Measurements from ENCODE around the gene PCDH1. TPM values are rescaled to one million over a fixed set of nuclear protein-coding genes. Genes with fewer than 3 reads are reported as not detected.

The PCDH1 gene
- total RNA-seq, 4 donors from 2014 or later: 85.1 to 172 (median 119) TPM

DNA sequence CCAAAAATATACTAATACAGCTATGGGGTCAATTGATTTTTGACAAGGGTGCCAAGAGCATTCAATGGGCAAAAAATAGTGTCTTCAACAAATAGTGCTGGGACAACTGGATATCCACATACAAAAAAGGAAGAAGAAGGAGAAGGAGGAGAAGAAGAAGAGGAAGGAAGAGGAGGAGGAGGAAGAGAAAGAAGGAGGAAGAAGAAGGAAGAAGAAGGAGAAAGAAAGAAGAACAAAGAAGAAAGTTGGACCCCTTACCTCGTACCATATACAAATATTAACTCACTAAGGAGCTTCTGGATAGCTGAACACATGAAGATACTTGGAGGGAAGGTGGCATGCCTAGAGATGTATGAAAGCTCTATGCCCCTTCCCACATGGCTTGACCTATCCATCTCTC, 28.3 kb upstream of the PCDH1 start:
- TF ChIP-seq, protein P1, sequence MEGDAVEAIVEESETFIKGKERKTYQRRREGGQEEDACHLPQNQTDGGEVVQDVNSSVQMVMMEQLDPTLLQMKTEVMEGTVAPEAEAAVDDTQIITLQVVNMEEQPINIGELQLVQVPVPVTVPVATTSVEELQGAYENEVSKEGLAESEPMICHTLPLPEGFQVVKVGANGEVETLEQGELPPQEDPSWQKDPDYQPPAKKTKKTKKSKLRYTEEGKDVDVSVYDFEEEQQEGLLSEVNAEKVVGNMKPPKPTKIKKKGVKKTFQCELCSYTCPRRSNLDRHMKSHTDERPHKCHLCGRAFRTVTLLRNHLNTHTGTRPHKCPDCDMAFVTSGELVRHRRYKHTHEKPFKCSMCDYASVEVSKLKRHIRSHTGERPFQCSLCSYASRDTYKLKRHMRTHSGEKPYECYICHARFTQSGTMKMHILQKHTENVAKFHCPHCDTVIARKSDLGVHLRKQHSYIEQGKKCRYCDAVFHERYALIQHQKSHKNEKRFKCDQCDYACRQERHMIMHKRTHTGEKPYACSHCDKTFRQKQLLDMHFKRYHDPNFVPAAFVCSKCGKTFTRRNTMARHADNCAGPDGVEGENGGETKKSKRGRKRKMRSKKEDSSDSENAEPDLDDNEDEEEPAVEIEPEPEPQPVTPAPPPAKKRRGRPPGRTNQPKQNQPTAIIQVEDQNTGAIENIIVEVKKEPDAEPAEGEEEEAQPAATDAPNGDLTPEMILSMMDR (IDR thresholded peaks at IDR 0.05): no peak
- TF ChIP-seq POLR2A (IDR thresholded peaks at IDR 0.05): no peak
- H3K4me3 ChIP-seq (ENCODE audit: low read depth, poor library complexity, severe bottlenecking): no peak overlapping the region
- intact Hi-C loops (cut with DNase I; ENCODE audit: low total_unique reads): no loop called here
- DNase-seq (ENCODE audit: low spot score in 2 of 2): no peak
- WGBS, 2 donors: 3 to 45% methylated on average over 1 of the region's 1 CpG

DNA sequence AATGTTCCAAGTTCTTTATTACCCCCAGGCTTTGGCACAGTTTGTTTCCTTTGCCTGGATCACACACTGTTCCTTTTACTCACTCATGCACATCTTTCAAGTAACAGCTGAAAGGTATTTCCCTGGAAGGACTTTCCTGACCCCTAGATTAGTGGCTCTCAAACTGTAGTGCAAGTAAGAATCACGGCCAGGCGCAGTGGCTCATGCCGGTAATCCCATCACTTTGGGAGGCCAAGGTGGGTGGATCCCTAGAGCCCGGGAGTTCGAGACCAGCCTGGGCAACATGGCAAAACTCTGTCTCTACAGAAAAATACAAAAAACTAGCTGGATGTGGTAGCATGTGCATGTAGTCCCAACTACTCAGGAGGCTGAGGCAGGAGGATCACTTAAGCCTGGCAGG, 26.3 kb upstream of the PCDH1 start:
- intact Hi-C loops (cut with DNase I; ENCODE audit: low total_unique reads): no loop called here
- TF ChIP-seq, protein P1 (IDR thresholded peaks at IDR 0.05): no peak
- TF ChIP-seq POLR2A (IDR thresholded peaks at IDR 0.05): no peak
- peak in 1 of 2 donors; percentile 66 for DNase-seq (ENCODE audit: low spot score in 2 of 2)
- WGBS, 2 donors: 40 to 50% methylated on average over 5 of the region's 5 CpGs
- H3K4me3 ChIP-seq (ENCODE audit: low read depth, poor library complexity, severe bottlenecking): no peak overlapping the region

DNA sequence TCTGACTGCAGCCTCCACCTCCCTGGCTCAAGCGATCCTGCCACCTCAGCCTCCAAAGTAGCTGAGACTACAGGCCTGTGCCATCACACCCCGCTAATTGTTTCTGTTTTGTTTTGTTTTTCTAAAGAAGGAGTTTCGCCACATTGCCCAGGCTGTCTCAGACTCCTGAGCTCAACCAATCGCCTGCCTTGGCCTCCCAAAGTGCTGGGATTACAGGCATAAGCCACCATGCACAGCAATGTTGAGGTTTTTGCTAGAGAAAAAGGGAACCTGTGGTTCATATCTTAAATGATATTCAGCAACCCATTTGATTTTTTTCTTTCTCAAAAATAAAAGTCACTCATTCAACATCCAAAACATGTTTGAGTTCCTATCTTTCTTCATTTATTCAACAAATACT, 25.1 kb upstream of the PCDH1 start:
- TF ChIP-seq POLR2A (IDR thresholded peaks at IDR 0.05): no peak
- TF ChIP-seq, protein P1 (IDR thresholded peaks at IDR 0.05): no peak
- intact Hi-C loops (cut with DNase I; ENCODE audit: low total_unique reads): no loop called here
- peak in 1 of 2 donors; percentile 62 for DNase-seq (ENCODE audit: low spot score in 2 of 2)
- WGBS, 2 donors: 73 to 86% methylated on average over 4 of the region's 4 CpGs
- H3K4me3 ChIP-seq (ENCODE audit: low read depth, poor library complexity, severe bottlenecking): no peak overlapping the region

DNA sequence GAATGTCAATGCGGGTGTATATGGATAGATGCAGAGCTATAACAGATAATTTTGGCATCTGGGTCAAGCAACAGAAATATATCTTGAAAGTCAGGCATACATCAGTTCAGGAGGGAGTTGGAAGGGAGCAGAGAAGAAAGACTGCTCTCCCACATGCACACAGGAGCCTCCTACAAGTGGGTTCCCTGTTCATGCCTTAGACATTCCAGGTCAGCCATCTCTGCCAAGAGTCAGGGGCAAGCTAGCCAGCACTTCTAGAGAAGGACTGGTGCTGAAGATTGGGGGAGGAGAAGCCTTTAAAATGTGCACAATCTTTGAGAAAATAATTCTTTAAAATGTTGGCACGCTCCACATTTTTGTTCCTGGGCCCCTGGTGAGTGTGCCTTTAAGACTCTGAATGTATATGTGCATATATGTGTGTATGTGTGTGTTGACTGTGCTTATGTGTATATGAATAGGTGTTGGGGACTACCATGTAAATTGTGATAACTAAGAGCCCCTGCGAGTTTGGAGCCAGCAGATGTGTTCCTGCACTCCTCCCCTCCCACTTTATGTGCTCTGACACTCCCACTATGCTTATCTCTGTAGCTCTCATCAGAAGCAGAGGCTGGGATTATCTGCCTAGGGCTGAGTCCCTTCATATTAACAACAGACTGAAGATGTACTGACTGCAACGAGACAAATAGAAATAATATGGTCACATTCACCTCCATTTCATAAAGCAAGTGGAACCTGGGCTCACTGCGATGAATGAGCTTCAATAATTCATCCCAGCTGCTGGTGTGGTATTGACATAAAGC, 24.0 kb upstream of the PCDH1 start:
- WGBS, 2 donors: 64 to 74% methylated on average over 5 of the region's 5 CpGs
- intact Hi-C loops (cut with DNase I; ENCODE audit: low total_unique reads): no loop called here
- peak in 1 of 2 donors; percentile 39 for DNase-seq (ENCODE audit: low spot score in 2 of 2)
- no peak overlapping the region for H3K4me3 ChIP-seq (ENCODE audit: low read depth, poor library complexity, severe bottlenecking)
- TF ChIP-seq POLR2A (IDR thresholded peaks at IDR 0.05): no peak
- TF ChIP-seq, protein P1 (IDR thresholded peaks at IDR 0.05): no peak

DNA sequence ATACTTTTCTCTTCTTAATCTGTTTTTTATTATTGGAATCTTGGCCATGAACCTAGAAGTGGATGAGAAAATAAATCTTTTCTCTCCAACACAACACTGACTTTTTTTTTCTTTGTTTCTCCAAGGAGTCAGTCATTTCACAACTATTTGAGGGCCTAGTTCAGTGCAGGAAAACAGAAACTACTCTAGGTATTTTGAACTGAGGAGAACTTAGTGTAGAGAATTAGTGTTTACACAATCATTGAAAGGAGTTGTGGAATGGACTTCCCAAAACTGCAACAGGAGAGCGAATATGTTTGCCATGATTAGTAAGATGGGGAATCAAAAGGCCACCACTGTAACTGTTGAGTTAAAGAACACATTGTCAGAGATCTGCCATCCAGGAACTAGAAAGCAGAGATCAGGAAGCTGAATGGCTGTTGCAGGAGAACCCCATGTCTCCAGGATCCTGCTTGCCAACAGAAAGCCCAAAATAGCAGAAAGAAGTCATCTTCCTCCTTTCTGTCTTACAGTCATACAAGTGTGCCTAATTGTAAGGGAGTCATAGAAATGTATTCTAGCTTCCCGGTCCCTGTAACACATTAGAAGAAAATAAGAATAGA, 20.3 kb upstream of the PCDH1 start:
- no peak for DNase-seq (ENCODE audit: low spot score in 2 of 2)
- WGBS, 2 donors: 63 to 74% methylated on average over 2 of the region's 2 CpGs
- H3K4me3 ChIP-seq (ENCODE audit: low read depth, poor library complexity, severe bottlenecking): no peak overlapping the region
- no peak for TF ChIP-seq POLR2A (IDR thresholded peaks at IDR 0.05)
- TF ChIP-seq, protein P1 (IDR thresholded peaks at IDR 0.05): no peak
- intact Hi-C loops (cut with DNase I; ENCODE audit: low total_unique reads): no loop called here

Data from lower leg skin (tissue), 4 donors.